Nucleus accumbens (tissue), 56 donors: ENCODE results near the gene RYR2.
"Not testable (repeated sequence)": the region's sequence is repeated elsewhere in the genome, so short reads cannot be mapped to it uniquely, and the experiment has no call there.

Source experiments
- DNase-seq, 56 donors: peaks; one replicate each; lab custom pipeline; 2025; lab: John Stamatoyannopoulos, UW

RYR2 gene

DNA sequence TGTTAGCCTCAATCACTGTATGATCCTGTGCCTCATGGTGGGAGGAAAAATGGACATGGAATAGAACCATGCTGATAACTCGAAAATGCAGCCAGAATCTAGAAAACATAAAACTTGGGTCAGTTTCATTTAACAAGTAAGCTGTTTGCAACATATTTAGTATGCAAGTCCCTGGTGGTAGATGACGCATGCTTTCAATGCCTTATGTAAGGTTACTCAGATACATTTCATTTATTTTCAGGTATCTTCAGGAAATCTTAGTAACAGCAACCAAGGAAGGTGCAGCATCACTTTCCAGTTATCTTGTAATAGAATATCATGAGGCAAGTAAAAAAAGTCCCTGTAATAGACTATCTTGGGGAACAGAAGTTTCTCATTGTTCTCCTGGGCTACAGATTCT is 92.9 kb downstream of the RYR2 start:
- peak in 3 of 56 donors; percentile 5 to 20 (median 10) for DNase-seq

DNA sequence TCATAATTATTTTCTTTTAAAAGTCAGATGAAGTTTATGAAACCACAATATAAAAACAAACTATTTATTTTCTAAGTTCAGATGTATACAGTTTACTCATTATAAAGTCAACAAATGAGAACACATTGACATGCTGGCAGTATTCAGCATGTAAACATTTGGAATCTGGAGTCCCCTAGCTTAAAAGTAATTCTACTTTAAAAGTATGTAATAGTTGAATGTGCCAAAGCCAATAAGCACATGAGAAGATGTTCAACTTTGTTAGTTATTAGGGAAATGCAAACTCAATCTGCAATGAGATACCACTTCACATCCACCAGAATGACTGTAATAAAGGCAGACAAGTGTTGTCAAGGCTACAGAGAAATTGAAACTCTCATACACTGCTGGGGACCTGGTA is 96.6 kb downstream of the RYR2 start:
- DNase-seq = no peak

DNA sequence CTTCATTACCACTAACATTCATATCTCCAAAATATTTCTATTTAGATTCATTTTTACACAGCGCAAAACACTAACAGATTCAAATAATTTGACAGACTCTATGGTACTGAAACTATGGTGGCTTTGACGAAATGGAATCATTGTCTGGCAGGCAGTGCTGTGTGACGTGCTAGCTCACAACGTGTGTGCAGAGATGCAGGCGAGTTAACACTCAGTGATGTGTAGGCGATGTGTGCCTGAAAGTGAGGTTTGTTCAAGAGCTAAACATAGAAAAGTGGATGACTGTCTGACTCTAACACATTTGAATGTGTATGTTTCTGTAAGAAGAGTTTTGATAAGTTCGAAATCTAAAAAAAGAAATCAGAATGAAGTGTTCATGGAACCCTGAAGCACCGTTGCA is 97.7 kb downstream of the RYR2 start:
- peak in 15 of 56 donors; percentile 4 to 61 (median 29) for DNase-seq

DNA sequence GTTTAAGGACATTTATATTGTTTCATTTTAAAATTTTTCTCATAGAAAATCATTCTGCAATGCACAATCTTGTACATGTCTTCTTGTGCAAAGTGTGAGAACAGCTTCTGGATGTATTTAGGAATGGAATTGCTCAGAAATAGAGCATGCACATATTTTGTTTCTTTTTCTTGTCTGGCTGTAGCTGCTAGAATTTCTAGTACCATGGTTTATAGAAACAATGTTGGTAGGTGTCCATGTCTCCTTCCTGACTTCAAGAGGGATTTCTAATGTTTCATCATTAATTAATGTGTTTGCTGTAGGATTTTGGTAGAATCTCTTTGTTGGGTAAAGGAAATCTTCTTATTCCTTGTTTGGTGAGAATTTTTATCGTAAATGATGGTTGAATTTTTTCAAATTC is 99.0 kb downstream of the RYR2 start:
- no peak for DNase-seq

DNA sequence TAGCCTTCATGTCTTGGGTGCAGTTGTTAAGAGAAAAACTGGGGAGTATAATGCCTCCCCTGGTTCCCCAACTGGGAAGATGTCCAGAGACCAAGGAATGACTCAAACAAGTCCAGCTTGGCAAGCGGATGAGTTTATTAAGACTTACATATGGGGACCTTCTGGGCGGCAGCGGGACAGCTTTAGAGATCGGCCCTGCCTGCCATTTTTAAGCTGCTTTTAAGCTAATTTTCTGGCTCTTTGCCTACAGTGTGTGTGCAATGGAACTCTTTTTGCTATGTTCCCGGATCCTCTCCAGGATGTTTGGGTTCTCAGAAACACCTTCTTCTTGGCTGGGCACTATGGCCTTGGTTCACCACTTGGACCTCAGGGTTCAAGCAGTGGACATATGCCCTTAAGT is 99.5 kb downstream of the RYR2 start:
- no peak for DNase-seq

DNA sequence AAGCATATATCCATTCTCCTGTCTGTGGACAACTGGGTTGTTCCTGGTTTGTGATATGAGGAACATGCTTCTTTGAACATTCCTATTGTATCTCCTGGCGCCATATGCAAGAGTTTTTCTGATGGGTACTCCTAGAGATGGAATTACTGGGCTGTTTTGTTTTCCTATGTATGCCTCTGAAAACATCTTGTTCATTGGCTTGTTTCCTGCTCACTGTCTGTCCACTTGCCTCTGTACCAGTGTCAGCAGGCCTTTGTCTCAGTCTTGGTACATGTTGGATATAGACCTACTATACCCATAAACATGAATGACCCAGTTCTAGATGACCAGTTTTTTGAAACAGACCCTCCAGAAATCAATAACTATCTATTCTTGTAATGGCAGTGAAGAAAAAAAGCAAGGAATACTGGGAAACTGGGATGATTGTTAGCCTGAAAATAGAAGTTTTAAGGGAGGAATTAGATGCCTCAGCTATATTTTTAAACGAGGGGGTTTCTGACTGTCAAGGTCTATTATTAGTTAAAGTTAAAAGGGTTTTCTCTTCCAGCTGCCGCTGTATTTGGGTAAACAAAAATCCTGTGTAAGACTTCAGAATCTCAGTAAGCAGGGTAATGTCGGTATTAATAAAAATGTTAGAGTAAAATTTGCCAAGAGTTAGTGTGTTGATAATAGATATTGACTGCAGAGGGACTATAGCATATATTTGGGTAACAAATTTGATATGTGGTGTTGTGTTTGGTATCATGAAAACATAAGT is 103.6 kb downstream of the RYR2 start:
- DNase-seq = no peak

DNA sequence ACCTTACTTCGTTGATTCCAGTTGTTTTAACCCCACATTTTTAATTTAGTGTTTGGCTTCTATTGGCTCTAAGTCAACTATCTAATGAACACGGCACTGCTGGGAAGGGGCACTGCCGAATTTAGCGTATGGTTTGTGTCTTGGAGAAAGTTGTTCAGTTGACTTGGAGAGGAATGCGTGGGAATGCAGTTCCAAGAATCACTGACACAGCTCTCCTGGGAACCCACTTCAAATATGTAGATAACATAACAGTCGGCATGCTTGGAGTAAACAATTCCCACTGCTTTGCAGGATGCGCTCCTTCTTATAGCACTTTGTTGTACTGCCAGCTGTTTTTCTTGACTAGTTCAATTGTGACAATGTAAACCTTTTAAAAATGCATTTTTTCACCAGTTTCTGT is 104.3 kb downstream of the RYR2 start:
- no peak for DNase-seq

DNA sequence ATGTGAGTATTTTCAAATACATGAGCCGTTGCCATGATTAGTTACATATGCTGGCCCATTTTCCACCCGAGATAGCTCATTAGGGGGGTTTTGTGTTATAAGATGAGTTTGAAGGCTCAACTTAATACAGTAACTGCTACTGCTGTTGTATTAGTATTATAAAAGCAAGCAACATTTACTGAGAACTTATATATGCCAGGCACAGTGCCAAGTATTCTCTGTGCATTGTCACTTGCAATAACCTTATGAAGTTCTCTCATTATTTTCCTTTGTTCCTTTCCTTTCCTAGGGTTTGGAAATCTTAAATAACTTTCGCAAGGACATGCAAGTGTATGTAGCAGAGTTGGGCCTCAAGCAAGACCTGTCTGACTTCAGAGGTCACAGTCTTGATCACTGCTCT is 107.9 kb downstream of the RYR2 start:
- no peak for DNase-seq

DNA sequence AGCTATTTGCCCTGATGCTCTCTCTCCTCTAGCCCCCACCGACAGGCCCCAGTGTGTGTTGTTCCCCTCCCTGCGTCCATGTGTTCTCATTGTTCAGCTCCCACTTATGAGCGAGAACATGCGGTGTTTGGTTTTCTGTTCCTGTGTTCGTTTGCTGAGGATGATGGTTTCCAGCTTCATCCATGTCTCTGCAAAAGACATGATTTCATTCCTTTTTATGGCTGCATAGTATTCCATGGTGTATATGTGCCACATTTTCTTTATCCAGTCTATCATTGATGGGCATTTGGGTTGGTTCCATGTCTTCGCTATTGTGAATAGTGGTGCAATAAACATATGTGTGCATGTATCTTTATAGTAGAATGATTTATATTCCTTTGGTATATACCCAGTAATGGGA is 110.0 kb downstream of the RYR2 start:
- DNase-seq = not testable (repeated sequence)

DNA sequence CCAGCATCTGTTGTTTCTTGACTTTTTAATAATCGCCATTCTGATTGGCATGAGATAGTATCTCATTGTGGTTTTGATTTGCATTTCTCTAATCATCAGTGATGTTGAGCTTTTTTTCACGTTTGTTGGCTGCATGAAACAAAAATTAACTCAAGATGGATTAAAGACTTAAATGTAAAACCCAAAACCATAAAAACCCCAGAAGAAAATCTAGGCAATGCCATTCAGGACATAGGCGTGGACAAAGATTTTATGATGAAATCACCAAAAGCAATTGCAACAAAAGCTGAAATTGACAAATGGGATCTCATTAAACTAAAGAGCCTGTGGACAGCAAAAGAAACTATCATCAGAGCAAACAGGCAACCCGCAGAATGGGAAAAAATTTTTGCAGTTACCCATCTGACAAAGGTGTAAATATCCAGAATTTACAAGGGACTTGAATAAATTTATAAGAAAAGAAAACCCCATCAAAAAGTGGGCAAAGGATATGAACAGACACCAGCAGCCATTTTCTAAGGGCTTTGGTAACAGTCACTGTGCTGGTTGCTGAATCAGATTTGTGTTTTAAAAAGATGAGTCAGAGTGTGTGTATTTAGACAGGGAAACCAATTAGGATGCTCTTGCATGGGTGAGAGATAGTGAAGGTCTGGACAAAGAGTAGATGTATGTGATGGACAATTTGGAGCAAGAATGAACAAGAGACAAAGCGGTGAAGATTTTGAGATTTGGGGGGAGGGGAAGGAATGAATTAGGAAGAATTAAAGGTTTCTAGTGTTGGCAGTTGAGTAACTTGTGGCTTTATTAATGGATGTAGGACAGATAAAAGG is 110.7 kb downstream of the RYR2 start:
- no peak for DNase-seq

DNA sequence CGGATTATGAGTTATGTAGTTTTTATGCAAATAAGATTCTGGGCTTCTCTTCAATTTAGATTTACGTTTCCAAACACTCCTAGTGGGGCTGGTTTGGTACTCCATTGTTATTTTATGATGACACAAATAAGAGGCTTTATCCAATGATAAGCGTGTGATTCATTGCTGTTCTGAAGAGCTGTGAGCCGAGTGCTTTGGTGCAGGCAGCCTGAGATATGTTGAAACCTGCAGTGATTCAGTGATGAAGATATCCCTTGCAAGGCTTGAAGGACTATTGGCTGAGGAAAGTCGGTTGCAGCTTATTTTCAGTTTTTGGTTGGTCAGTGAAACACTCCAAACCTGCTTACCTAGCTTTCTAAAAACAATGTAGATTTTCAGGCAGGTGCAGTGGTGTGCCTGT is 112.2 kb downstream of the RYR2 start:
- DNase-seq = peak in 1 of 56 donors; percentile 20

DNA sequence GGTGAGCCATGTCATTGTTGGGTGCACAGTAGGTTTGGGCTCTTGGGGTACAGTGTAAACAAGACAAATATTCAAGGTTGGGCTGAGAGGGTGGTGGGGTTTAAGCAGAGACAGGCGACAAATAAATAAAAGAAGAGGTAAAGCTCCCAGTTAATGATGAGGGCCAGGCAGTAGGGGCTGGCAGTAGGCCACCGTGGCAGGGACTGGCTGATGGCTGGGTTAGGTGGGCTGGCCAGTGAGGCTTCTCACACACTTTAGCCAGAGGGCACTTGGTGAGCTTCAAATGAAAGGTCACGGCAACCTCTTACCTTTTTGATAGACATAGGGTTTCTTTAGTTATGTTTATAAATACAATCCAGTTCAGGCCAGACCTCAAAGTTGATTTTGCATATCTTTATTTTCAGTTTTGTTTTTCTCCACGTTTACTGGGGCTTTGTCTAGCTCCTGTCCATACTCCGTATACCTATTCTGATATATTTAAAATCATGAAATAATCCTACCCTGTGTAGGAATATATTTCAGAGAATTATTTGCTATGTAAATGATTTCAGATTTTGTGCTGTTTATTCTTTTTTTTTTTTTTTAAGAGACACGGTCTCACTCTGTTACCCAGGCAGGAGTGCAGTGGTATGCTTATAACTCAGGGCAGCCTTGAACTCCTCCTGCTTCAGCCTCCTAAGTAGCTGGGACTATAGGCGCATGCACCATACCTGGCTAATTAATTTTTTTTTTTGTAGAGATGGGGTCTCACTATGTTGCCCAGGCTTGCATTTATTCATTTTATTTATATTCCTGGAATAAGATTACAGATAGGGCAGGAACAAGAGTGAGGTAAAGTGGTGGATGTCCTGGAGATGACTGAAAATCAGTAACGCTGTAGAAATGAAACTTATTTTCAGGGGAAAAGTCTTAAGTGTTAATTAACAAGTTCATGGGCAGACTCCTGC is 122.7 kb downstream of the RYR2 start:
- no peak for DNase-seq

DNA sequence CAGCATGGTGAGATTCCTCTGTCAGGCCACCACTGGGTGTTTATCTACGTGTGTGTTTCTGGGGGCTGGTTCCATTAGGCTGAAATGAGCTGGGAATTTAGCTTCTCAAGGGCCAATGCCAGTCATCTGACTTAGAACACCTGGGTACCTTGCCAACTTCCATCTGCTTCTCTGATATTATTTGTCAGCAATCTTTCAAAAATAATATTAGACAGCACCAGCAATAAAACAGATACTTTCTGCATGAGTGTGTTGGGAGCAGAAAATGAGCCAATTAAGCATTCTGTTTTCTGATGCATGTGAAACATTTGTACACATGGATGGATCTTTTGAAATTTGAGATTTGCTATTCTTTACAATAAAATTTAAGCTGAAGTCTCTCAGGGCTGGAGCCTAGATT is 124.1 kb downstream of the RYR2 start:
- no peak for DNase-seq

DNA sequence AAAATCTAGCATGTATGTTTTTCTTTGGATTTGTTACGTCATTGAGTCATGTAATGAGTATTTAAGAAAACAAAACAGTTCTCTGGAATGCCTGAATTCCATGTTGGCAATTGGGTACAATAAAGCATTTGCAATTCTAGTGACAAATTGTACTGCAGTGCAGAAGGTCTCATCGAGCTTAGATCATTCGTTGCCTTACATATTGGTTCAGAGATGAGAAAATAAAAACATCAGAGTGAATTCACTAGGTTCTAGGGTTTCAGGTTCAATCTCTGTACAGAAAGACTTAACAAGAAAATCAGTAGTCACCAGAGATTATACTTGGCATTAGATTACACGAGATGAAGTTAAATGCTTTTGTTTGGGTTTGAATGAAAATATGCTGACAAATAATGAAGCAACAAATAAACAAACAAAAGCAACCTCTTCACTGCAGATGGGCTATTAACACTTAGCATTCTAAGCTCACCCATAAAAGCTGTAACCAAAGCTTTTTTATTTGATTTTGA is 124.7 kb downstream of the RYR2 start:
- DNase-seq = no peak

DNA sequence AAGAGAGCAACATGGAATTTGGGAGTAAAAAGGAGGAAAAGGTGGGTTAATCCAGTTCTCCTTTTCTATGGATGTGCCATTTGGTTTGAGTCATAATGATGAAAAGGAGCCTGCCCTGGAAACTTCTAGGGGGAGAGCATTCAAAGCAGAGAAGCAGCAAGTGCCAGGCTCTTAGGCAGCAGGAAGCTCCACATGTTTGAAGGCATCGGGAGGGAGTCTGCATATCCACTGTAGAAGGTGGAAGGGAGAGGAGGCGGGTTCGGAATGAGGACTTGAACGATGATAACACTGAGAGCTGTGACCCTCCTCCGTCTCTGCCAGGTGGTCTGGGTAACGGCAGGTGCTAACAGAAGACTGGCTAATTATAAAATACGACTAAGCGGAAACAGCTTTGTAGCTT is 128.2 kb downstream of the RYR2 start:
- DNase-seq = no peak

DNA sequence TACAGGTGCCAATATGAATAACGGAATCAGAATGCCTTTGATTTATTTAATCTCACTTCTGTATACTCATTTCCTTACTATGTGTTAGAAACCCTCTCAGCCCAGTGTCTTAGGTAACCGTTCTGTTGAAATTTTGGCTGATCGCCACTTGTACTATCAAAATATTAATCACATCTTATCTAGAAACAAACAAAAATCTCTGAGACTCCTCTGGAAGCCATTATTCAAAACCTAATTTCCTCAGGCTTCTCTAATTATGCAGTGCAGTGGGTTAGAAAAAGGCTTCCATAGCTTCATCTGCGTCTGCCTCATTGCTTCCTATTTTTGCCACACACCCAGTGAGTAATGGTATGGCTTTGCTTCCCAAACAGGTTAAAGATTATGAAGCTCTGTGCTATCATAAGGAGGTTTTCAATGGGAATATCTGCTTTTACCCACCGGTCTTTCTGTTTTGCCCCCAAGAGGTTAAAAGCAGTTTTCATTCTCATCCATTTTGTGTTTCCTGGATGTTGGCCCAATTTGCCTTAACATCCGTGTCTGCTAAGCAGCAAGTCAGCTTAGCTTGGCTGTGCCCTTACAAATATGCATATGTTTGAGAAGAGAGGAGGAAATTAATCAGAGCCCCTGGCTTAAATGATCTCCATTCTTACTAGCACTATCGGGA is 129.6 kb downstream of the RYR2 start:
- DNase-seq = no peak

DNA sequence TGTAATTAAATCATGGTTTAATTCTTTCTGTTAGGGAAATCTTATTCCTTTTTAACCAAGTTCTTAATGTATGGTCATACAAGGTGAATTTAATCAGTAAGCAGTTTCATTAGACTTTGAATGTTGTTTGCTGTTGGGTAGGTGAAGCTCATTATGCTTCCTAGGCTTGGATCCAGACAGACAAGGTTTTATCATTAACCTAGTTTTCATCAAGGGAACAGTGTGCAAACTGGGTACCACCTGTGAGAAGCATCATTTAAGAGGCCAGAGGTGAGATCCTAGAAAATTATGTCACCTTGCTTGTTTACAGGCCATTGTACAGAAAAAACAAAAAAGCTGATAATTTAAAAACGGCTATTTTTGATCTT is 130.1 kb downstream of the RYR2 start:
- DNase-seq = no peak

DNA sequence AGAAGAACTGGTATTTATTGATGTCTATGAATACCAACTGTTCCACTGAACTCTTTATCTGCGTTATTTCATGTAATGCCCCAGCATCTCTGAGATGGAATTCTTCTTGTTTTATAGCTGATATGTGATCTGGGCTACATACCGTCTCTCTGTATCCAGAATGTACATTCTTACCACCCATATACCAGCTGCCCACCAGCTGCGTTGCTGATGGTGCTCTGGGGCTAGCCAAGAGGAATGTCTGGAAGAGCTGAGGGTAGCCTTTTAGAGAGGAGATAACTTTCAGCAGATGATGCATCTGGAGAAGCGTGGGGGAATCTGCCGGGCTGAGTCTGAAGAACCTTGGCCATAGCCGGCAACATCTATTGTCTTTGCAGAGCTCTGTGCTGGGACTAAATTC is 137.5 kb downstream of the RYR2 start:
- no peak for DNase-seq

DNA sequence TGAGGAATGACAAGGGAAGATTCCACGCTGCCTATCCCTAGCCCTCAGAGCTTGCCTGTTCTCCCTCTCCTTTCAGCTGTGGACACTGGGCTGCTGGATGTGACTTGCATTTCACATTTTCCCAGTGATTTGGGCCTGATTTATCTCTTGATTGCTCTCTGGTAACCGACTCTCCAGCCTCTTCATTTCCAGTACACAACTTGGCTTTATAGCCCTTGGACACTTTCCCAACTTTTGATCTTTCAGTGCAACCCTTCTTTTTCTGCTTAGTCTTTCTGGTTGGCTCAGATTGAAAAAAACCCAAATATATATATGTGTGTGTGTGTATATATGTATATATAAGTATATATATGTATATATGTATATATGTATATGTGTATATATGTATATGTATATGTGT is 138.3 kb downstream of the RYR2 start:
- no peak for DNase-seq

DNA sequence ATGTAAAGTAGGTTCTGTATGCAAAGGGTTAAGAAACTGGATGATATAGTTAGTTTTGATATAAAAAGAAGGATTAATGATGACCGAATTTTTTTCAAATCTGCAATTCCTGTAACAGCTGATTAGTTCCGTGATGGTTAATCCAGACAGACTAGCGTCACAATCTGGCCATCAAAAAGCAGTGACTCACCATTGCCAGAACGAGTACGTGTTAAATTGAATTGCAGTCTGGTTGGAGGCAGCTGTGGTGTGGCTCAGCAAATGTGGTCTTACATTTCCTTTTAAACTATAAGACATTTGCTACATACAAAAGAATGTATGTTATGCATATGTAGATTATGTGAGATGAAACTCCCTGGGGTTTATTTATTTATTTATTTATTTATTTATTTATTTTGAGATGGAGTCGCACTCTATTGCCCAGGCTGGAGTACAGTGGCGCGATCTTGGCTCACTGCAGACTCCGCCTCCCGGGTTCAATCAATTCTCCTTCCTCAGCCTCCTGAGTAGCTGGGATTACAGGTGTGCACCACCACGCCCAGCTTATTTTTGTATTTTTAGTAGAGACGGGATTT is 139.8 kb downstream of the RYR2 start:
- peak in 1 of 56 donors; percentile 8 for DNase-seq
